ENCODE measurements around the gene ZNF778.

DNA sequence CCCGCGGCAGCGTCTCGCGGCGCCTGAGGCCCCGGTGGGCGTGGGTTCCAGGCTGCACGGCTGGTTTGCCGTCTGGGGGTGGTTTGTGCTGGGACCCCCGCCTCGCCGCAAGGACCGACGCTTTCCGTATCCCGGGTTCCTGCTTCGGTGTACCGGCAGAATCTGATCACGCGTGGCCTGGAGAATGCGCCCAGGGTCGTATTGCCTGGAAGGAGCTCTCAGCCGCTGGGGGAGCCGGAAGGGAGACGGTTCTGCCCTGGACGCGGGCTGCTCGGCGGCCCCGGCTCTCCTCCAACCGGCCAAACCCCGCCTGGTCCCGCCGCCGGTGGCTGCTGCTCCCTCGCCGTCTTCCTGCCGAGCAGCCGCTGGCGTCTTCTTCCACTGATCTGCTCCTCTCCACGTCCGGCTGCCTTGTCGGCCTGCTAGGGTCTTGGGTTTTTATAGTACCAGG, 39.8 kb downstream of the ZNF778 start:
- TF ChIP-seq POLR2AphosphoS5 (IDR thresholded peaks at IDR 0.05; ENCODE audit: low read depth, low read length) (no peak), SIN3A (IDR thresholded peaks at IDR 0.05; ENCODE audit: borderline replicate concordance, insufficient read depth, low read length) (no peak)
